Ishikawa (cell line): ENCODE measurements around the gene GALNT13.

ENCODE experiments used
- CEBPB ChIP-seq: IDR thresholded peaks from 2 replicates; pipeline ENCODE4 v1.6.1; 2012
- EGR1 ChIP-seq: IDR thresholded peaks from 2 replicates; pipeline ENCODE4 v1.6.1; 2012
- EP300 ChIP-seq: IDR thresholded peaks from 2 replicates; pipeline ENCODE4 v1.6.1; 2012; ENCODE audit warnings: borderline replicate concordance
- FOXM1 ChIP-seq: IDR thresholded peaks from 2 replicates; pipeline ENCODE4 v1.6.1; 2012; ENCODE audit warnings: low read depth, borderline replicate concordance
- REST ChIP-seq: IDR thresholded peaks from 2 replicates; pipeline ENCODE4 v1.6.1; 2012; ENCODE audit warnings: low read depth, mild to moderate bottlenecking
- TCF12 ChIP-seq: IDR thresholded peaks from 2 replicates; pipeline ENCODE4 v1.6.1; 2012; ENCODE audit warnings: low read depth
- USF1 ChIP-seq: IDR thresholded peaks from 2 replicates; pipeline ENCODE4 v1.6.1; 2012
- YY1 ChIP-seq: IDR thresholded peaks from 2 replicates; pipeline ENCODE4 v1.6.1; 2012; ENCODE audit warnings: low read depth
- ZBTB7A ChIP-seq: IDR thresholded peaks from 2 replicates; pipeline ENCODE4 v1.6.1; 2012; ENCODE audit warnings: low read depth

- TF ChIP-seq REST: no peak
- TF ChIP-seq FOXM1: no peak
- no peak for TF ChIP-seq USF1
- TF ChIP-seq CEBPB: no peak
- TF ChIP-seq TCF12: no peak
- TF ChIP-seq EP300: no peak
- no peak for TF ChIP-seq EGR1
- TF ChIP-seq ZBTB7A: no peak
- TF ChIP-seq YY1: no peak
Measured at GRCh38 chr2:154161286-154161685, 289.6 kb downstream of the GALNT13 start.
